Bone marrow (tissue), 2 donors: ENCODE data around the gene SMIM14.
"Not testable (repeated sequence)": the region's sequence is repeated elsewhere in the genome, so short reads cannot be mapped to it uniquely, and the experiment has no call there.

Experiments used
- DNase-seq, 2 donors: peaks; one replicate each; lab custom pipeline; 2025; lab: John Stamatoyannopoulos, UW

The SMIM14 gene

DNA sequence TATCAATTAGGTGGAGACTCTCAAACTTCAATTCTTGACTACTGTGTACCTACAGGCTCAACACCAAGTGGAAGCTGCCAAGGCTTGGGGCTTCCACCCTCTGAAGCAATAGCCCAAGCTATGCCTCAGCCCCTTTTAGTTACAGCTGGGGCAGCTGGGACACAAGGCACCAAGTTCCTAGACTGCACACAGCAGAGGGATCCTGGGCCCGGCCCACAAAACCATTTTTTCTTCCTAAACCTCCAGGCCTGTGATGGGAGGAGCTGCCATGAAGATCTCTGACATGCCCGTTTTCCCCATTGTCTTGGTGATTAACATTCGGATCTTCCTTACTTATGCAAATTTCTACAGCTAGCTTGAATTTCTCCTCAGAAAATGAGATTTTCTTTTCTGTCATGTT is 108.0 kb downstream of the SMIM14 start:
- DNase-seq, result no peak

DNA sequence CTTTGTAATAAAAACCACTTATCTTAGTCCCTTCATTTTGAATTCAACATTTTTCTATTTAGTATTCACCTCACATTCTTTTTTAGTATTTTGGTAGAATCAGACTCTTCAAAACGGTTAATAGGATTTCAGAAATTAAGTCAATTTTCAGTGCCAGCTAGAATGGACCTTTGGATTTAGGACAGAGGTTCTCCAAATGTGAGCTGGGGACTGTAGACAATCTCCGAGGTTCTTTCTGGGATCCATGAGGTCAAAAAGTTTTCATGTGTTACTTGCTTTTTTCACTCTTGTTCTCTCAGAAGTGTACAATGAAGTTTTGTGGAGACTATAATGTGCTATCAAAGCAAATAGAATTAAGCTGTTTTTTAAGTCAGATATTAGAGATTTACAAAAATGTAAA is 109.1 kb downstream of the SMIM14 start:
- no peak for DNase-seq

DNA sequence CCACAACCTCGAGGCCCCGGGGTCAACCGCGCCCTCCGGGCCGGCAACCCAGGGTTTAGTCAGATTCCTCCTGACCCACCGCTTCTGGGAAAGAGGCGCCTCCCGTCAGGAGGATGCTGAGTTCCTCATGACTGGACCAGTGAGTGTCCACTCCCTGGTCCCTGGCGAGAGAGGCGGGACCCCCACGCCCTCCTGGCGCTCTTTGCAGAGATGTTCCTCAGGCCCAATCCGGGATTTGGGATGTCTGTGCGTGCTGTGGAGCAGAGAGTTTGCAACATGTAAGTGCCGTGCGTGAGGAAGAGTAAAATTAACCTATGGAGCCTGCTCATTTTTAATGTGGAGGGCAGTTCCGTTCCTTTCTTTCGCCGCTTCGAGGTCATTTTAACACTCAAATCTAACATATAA is 110.6 kb downstream of the SMIM14 start:
- DNase-seq, result no peak

DNA sequence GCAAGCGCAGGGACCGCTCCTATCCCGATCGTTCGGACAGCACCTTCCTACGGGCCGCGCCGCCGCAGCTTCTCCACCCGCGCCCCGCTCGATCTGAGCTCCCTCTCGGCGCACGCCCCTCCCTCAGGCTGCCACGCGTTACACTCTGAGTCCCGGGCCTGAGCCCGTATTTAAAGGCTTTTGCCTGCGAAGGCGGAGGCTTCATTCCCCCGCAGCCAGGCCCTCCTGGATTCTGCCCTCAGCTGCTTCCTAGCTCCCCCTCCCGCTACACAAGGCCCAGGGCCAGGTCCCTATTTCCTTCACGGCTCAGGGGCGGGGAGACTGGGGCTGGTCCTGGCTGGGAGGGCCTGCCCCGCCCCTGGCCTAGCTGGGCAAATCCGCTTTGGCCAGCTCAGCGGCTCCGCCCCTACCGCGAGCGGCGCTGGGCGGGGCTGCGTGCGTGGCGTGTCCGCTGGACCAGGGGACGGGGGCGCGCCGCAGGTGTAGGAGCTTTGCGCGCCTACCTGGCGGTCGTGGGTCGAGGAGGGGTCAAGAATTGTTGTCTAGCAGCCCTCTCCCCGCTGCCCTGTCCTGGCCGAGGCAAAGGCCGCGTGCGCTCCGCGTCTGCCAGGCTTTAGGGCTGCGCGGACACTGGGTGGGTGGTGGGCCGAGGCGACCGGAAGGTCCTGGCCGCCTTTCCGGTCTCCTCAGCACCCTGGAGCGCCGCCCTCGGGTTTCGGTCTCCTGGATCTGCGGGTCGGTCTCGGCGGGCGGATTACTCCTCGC is 111.2 kb downstream of the SMIM14 start, which contains the start of gene UGDH:
Gene UGDH (minus strand): TSS at position 144 of the 765 bp plus-strand sequence. CDS start 5,927 bp downstream, outside the sequence.
- DNase-seq, result peak; percentile 70 to 87

DNA sequence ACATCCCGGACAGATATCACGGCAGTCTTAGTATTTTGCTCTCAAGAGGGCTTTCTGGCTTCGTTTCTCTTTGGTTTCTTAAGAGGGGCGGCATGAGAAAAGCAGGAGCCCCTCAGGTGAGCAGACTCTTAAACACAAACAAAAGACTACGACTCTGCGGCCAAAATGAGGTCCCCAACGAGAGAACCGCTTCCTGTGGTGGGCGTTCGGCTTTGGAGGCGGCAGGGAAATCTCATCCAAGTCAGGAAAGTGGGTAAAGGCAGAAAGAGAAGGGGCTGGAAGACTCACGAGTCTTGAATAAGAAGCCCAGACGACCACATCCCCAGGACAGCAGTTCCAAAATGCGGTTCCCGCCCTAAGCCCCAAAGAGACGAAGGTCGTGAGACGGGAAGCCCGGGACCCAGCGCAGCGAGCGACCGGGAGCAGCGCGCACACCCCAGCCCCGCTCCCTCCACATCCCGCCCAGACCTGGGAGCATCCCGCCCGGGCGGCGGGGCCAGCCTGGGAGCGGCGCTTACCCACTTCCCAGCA is 111.8 kb downstream of the SMIM14 start:
- peak in 1 of 2 donors; percentile 62 for DNase-seq

DNA sequence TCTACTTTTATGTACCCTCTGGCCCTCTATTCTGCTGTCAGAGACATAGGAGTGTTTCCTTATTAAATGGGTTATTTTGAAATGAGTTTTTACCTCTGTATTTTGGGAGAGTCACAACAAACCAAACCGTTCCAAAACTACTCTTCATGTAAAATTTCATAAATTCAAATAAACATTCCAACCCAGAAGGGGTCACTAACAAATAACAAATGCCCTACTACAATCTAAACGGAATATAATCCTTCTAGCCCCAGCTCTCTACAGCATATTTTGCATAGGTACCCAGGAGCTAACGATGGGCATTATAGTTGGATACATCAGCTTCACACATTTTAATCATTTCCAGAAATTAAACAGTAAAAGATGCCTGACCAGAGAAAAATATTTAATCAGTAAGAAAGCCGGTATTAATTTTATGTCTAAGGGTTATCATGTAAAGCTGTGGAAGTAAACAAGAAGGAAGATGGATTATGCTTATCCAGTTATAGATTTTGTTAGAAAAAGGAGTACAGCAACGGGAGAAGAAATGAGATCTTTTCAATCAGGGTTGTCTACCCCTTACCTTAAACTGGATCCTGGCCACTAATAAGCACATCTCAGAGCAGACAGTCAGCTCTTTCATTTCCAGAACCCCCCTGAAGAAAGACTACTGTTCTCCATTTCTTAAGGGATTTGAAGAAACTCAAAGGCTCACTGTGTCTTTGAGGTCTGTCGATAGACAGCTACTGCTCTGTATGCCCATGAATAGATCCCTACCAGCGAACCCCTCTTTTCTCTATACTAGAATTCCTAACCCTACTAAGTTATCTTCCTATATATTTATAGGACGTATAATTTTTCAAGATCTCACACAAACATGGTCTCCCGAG is 112.6 kb downstream of the SMIM14 start:
- no peak for DNase-seq

DNA sequence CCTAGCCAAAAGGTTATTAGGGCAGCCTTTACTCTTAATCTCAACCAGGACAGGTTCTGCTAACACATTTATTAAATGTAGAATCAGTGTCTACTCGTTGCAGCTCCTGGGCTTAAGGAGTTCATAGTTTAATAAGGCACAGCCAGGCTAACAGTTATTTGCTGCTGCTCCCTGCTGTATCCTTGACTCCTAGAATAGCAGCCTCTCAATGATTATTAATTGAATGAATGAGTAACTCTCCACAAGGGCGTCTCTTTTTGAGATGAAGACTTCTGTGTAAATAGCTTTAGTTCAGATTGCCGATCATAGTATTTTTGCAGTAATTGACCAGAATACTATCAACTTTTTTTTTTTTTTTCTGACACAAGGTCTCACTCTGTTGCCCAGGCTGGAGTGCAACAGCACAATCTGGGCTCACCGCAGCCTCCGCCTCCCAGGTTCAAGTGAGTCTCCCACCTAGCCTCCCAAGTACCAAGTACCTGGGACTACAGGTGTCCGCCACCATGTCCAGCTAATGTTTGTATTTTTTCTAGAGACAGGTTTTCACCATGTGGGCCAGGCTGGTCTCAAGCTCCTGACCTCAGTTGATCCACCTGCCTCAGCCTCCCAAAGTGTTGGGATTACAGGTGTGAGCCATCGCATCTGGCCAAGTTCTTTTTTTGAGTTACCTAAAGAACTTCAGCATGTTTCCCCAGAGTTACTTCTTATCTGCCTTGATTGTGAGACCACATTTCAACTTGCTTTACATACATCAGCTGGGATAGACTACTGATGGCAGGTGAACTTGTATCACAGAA is 114.3 kb downstream of the SMIM14 start:
- DNase-seq, result no peak

DNA sequence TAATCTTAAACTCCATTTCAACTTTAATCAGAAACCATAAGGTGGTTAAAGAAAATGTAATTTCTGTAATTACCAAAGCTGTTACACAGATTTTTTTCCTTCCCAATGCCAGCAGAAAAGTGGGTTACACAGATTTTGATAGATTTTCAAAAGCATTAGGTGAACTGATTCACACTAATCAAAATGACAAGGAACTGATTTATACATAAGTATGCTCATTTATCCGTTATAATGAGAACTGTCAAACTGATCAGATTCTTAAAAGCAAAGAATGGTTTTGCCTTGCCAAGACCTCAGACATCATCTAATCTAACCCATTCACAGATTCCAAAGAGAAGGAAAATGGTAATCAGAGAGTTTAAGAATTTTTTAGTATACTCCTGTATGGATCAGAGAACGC is 116.6 kb downstream of the SMIM14 start:
- DNase-seq, result no peak

DNA sequence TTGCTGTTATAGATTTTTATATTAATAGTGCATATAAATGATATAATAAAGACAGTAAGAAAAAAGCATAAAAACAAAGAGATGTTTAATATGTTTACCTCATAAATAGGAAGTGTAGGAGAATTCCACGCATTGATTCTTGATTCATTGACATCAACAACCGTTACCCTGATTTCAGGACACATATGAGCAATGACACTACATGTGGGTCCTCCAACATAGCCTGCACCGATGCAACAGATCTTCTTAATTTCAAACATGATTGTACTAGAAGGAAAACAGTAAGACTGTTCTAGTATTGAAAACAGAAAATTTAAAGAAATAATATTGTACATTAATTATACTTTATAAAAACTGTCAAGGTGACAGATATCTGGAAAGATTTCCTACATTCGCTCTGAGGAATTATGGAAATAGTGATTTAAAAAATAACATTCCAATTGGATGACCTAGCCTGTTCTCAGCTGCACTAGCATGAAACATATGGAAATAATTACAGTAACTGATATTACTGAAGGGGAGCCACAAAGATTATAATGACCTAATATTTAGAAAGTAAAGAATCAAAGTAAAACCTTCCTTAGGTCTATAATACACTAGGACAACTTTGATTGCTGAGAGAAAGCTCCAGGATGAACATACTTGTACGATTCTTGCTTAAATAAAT is 117.3 kb downstream of the SMIM14 start:
- DNase-seq, result no peak

DNA sequence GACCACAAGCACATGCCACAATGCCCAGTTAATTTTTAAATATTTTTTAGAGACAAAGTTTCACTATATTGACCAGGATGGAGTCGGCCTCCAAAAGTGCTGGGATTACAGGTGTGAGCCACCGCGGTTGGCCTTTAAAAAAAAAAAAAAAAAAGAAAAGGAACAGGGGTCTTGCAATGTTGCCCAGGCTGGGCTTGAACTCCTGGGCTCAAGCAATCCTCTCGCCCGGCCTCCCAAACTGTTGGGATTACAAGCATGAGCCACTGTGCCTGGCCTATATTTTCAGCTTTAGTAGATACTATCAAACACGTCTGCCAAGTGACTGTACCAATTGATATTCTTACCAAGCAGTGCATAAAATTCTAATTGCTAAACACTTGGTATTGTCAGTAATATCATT is 120.2 kb downstream of the SMIM14 start:
- DNase-seq, result no peak

DNA sequence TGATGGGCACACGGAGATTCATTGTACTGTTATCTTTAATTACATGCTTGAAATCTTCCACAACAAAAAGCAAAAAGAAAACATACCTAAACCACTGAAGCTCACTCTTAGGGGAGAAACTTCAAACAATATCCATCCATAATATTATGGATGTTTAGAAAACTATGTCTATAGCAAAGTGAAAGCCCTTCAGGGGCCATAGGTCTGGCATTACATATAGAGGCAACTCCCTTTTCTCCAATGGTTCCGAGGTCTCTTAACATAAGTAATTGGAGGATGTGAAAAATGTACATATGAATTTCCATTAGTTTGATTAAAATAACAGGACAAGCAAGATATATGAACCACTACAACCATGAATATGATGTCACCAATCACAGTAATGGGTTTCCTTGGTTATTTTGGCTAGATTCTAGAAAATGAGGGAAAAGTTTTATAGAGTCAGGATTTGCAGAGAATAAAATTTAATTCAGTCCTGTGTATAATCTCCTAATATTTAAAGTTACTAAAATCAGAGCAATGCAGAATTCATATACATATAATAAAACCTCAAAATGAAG is 122.2 kb downstream of the SMIM14 start:
- no peak for DNase-seq

DNA sequence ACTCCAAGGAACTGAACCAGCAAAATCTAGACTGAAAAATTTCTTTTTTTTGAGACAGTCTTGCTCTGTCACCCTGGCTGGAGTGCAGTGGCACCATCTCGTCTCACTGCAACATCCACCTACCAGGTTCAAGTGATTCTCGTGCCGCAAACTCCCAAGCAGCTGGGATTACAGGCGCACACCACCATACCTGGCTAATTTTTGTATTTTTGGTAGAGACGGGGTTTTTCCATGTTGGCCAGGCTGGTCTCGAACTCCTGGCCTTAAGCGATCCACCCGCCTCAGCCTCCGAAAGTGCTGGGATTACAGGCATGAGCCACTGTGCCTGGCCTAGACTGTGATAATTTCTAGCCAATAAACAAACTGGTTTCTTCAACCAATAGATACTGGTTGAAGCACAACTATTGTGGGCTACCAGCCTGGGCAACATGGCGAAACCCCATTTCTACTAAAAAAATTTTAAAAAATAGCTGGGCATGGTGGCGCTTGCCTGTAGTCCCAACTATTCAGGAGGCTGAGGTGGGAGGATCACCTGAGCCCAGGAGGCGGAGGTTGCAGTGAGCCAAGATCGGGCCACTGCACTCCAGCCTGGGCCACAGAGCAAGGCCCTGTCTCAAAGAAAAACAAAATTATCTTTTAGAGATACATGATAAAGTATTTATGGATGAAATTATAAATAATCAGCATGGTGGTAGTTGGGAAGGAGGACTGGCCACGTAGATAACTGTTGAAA is 122.8 kb downstream of the SMIM14 start:
- not testable (repeated sequence) for DNase-seq

DNA sequence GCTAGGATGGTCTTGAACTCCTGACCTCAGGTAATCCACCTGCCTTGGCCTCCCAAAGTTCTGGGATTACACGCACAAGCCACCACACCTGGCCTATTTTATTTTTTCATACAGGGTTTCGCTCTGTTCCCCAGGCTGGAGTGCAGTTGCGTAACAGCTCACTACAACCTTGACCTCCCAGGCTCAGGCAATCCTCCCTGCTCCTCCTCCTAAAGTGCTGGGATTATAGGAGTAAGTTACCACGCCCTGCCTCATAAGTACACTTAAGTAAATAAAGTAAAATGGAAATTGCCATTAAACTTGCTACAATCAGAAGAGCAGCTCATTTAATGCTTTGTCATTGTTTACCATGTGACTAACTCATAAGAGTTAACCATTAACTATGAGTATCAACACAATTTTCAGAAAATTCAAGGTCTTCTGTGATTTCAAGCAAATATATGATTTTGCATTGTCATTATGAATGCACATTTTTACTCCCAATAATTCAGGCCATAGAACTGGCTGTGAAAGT is 123.7 kb downstream of the SMIM14 start:
- DNase-seq, result no peak

DNA sequence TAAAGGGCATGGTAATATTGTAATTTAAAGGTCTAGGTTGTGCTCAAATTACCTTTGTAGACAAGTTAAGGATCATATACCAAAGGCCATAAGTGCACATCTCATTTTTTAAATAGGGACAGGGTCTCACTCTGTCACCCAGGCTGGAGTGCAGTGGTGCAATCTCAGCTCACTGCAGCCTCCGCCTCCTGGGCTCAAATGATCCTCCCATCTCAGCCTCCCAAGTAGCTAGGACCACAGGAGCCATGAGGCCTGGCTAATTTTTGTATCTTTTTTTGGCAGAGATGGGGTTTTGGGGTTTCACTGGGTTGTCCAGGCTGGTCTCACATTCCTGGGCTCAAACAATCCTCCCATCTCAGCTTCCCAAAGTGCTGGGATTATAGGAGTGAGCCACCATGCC is 124.4 kb downstream of the SMIM14 start:
- not testable (repeated sequence) for DNase-seq

DNA sequence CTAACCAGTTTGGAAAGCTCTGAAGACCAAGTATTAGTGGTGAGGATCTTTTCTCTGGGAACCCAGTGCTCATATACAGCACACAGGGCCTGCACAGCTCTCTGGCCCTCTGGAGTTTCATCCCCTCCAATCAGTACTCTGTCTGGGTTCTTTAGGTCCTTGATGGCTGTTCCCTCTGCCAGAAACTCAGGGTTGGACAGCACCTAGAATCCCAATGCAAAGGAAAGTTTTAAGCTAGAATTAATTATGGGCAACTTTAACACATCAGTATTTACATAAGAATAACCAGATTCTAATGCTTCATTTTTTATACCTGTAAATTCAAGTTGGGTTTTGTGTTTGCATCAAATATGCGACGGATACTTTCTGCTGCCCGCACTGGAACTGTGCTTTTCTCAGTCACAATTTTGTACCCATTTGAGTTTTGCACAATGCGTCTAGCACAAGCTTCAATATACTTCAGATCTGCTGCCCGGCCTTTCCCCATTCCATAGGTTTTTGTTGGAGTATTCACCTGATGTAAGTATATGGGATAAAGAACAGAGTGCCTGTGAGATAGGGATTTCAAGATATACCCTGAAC is 128.2 kb downstream of the SMIM14 start:
- DNase-seq, result no peak

DNA sequence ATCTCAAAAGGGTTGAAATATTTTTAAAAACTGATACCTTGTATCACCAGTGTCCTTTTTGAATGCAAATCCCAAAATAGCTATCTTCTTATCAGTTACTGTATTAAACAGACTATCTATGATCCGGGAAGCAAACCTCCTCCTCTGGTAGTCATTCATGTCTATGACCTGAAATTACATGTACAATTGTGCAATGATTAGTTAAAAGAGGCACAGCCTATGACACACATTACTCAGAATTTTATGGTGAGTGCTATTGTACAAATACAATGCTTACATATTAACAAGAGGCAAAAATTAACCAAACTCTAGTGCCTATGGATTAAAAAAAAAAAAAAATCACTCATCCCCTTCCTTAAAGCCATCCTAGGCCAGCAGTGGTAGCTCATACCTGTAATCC is 133.1 kb downstream of the SMIM14 start:
- no peak for DNase-seq

DNA sequence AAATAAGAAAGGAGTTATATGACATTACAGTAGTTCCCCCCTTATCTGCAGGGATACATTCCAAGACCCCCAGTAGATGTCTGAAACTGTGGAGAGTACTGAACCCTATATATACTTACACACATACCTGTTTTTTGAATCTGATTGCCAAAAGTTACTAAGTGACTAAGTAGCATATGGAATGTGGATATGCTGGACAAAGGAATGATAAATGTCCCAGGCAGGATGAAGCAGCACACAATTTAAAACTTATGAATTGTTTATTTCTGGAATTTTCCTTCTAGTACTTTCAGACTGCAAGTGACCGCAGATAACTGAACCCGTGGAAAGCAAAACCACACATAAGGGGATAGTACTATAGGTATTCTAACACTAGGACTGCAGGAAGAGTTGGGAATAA is 134.1 kb downstream of the SMIM14 start:
- DNase-seq, result no peak

DNA sequence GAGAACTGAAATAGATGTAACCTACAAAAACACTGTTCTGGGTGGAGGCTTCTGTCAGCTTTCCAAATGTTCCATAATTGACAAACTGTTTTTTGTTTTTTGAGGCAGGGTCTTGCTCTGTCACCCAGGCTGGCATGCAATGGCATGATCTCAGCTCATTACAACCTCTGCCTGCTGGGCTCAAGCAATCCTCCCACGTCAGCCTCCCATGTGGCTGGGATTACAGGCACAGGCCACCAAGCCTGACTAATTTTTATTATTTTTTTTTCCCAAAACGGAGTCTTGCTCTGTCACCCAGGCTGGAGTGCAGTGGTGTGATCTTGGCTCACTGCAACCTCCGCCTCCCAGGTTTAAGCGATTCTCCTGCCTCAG is 136.0 kb downstream of the SMIM14 start:
- DNase-seq, result not testable (repeated sequence)

DNA sequence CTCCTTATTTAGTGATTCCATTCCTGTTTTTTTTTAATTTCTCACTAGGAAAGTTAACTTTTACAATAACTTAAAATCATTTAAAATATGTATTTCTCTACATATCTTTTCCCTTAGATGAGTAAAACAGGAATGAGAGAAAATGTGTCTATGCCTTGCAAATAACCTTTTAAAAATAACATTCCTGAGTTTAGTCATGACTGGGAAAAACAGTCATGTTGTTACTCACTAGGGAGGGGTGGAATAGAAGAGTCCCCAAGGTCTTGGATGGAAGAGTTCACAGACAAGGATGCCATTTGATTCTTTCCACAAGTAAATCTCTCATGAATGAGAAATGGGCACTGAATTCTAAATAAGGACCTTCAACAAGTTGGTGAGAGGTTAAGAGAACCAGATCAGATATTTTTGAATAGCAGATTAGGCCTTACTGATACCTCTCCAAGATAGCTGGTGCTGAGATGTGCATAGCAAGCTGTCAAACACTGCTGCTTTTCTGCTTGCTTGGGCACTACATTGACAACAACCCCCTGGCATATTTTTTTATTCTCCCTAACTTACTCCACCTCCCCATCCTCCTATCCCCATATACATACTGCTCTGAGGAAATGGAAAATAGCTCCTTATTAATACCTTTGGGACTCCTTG is 136.5 kb downstream of the SMIM14 start:
- DNase-seq, result no peak

DNA sequence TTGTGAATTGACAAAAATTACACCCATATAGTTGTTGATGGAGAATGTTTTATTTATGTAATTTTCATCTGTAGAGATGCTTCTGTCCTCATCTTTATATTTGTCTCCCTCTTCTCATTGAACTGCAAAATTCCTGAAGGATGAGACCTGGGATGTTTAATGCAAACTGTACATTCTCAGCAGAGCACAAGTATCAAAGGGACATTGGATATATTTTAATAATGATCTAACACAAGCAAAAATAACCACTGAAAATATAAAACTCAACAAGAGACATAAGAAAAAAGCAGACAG is 140.0 kb downstream of the SMIM14 start:
- no peak for DNase-seq
